ENCODE results near the gene HIVEP2. TPM values are rescaled to one million over a fixed set of nuclear protein-coding genes. Genes with fewer than 3 reads are reported as not detected.
A peak's percentile ranks its signal among the peaks of the same experiment; 100 is the strongest.

The HIVEP2 gene
- total and polyA plus RNA-seq, 4 donors = 3.0 to 23.8 (median 11.2) TPM

GRCh38 chr6:142702501-142703460 lies 242.2 kb downstream of the HIVEP2 start:
- ATAC-seq (ENCODE audit: insufficient read depth, low FRiP score) (peak; percentile 50), DNase-seq (peak in 2 of 3 donors; percentile 37 to 73)
- no peak for TF ChIP-seq CTCF (IDR thresholded peaks at IDR 0.05; ENCODE audit: control extremely low read depth, extremely low read depth)
- no peaks in the 10 kb centered on the region for H3K27me3 ChIP-seq (ENCODE audit: control insufficient read depth in 3 of 3, insufficient read depth in 3 of 3, low read length in 2 of 3)
- H3K9ac ChIP-seq (ENCODE audit: insufficient read depth in 1 of 2, low read length in 2 of 2) = no peak overlapping the region
- peaks cover 0 to 31% (median 10%) of the 10 kb centered on the region in 5 donors for H3K4me1 ChIP-seq (ENCODE audit: control insufficient read depth in 5 of 5, insufficient read depth in 5 of 5, low read length in 5 of 5)
- H3K36me3 ChIP-seq (ENCODE audit: control insufficient read depth in 4 of 4, insufficient read depth in 4 of 4, low read length in 4 of 4) = no peaks in the 10 kb centered on the region
- no peak overlapping the region for H3K4me3 ChIP-seq
- peak overlapping the region in 1 of 2 donors; percentile 15 for H3K27ac ChIP-seq (ENCODE audit: low read depth in 1 of 2, low read length in 1 of 2)
- no peaks in the 10 kb centered on the region for H3K9me3 ChIP-seq (ENCODE audit: control insufficient read depth in 4 of 4, insufficient read depth in 3 of 4, low read length in 3 of 4)
- 22 to 34% methylated on average over 12 of the region's 12 CpGs for WGBS, 2 donors

Other genes starting within 250 kb of the HIVEP2 start
- 10 to 100 TPM; 25.0 to 29.6 TPM for gene AIG1, start 115.7 kb upstream of the HIVEP2 start, total RNA-seq
- gene AIG1, start 115.7 kb upstream of the HIVEP2 start, polyA plus RNA-seq = 10 to 100 TPM; 19.9 to 31.7 TPM

Measured in lung (tissue), 12 donors.